ENCODE data around the gene MEF2C. TPM values are rescaled to one million over a fixed set of nuclear protein-coding genes. Genes with fewer than 3 reads are reported as not detected.

MEF2C gene
- total RNA-seq, 1 experiment from 2014 or later, result 1.7 TPM

GRCh38 chr5:88854769-88855168, 28.2 kb downstream of the MEF2C start:
- H3K4me1 Mint-ChIP-seq, result no peaks in the 10 kb centered on the region
- H3K36me3 Mint-ChIP-seq, result peaks cover 27% of the 10 kb centered on the region
- no peak overlapping the region for H3K27ac Mint-ChIP-seq
- H3K4me3 Mint-ChIP-seq, result no peak overlapping the region
- no peak for DNase-seq (ENCODE audit: low spot score)
- peaks cover 4% of the 10 kb centered on the region; the same call in 1 of the 2 replicates for H3K27me3 Mint-ChIP-seq (ENCODE audit: low read depth)
- CTCF ChIA-PET, result no interaction called here
- ATAC-seq, result no peak
- H3K9me3 Mint-ChIP-seq, result peaks cover 28% of the 10 kb centered on the region
- TF ChIP-seq TP53 (CRISPR knock-in tag; IDR thresholded peaks at IDR 0.05) (no peak), ZNF423 (CRISPR knock-in tag; IDR thresholded peaks at IDR 0.05) (no peak), SOX15 (CRISPR knock-in tag; IDR thresholded peaks at IDR 0.05) (no peak), ZNF138 (CRISPR knock-in tag; conservative IDR thresholded peaks at IDR 0.05) (no peak)
- POLR2A ChIA-PET, result no interaction called here

GRCh38 chr5:88847420-88847819, 35.6 kb downstream of the MEF2C start:
- no peaks in the 10 kb centered on the region for H3K9me3 Mint-ChIP-seq
- H3K36me3 Mint-ChIP-seq, result no peaks in the 10 kb centered on the region
- H3K4me3 Mint-ChIP-seq, result no peak overlapping the region
- CTCF ChIA-PET, result no interaction called here
- H3K27ac Mint-ChIP-seq, result no peak overlapping the region
- H3K4me1 Mint-ChIP-seq, result no peaks in the 10 kb centered on the region
- DNase-seq (ENCODE audit: low spot score) (no peak), ATAC-seq (no peak)
- H3K27me3 Mint-ChIP-seq (ENCODE audit: low read depth), result no peaks in the 10 kb centered on the region
- TF ChIP-seq KAT7 (CRISPR knock-in tag; IDR thresholded peaks at IDR 0.05; ENCODE audit: borderline replicate concordance), result no peak
- no peak for TF ChIP-seq ZNF416 (CRISPR knock-in tag; IDR thresholded peaks at IDR 0.05)
- no peak for TF ChIP-seq CTCF (IDR thresholded peaks at IDR 0.05)
- TF ChIP-seq TCF7 (CRISPR knock-in tag; IDR thresholded peaks at IDR 0.05; ENCODE audit: low read depth), result no peak
- TF ChIP-seq HMGXB4 (CRISPR knock-in tag; IDR thresholded peaks at IDR 0.05), result no peak
- TF ChIP-seq CREB1 (CRISPR knock-in tag; IDR thresholded peaks at IDR 0.05), result no peak
- no peak for TF ChIP-seq TEAD1 (CRISPR knock-in tag; IDR thresholded peaks at IDR 0.05)
- no peak for TF ChIP-seq ZNF138 (CRISPR knock-in tag; conservative IDR thresholded peaks at IDR 0.05)
- TF ChIP-seq E2F4 (CRISPR knock-in tag; IDR thresholded peaks at IDR 0.05; ENCODE audit: borderline replicate concordance, low read depth), result no peak
- TF ChIP-seq CDX4 (CRISPR knock-in tag; IDR thresholded peaks at IDR 0.05; ENCODE audit: borderline replicate concordance), result no peak
- TF ChIP-seq ZNF232 (CRISPR knock-in tag; IDR thresholded peaks at IDR 0.05), result no peak
- no peak for TF ChIP-seq NR2C2 (CRISPR knock-in tag; IDR thresholded peaks at IDR 0.05)
- TF ChIP-seq NFATC4 (CRISPR knock-in tag; IDR thresholded peaks at IDR 0.05), result no peak
- no peak for TF ChIP-seq SOX15 (CRISPR knock-in tag; IDR thresholded peaks at IDR 0.05)
- no peak for TF ChIP-seq ATF2 (CRISPR knock-in tag; IDR thresholded peaks at IDR 0.05; ENCODE audit: borderline replicate concordance, low read depth)
- TF ChIP-seq JUN (CRISPR knock-in tag; IDR thresholded peaks at IDR 0.05), result no peak
- TF ChIP-seq HMGA2 (CRISPR knock-in tag; IDR thresholded peaks at IDR 0.05), result no peak
- no peak for TF ChIP-seq ZBTB21 (CRISPR knock-in tag; IDR thresholded peaks at IDR 0.05; ENCODE audit: borderline replicate concordance)
- POLR2A ChIA-PET, result no interaction called here
